ENCODE data around the gene PAX6. TPM values are rescaled to one million over a fixed set of nuclear protein-coding genes. Genes with fewer than 3 reads are reported as not detected.

Gene PAX6
- total RNA-seq, 1 experiment from 2014 or later, result 22.4 TPM

GRCh38 chr11:31802000-31802551, 9.0 kb downstream of the PAX6 start:
- H3K4me1 ChIP-seq (ENCODE audit: insufficient read depth, low read length, poor library complexity, severe bottlenecking), result no peaks in the 10 kb centered on the region
- H3K36me3 ChIP-seq (ENCODE audit: insufficient read depth, low read length, poor library complexity, severe bottlenecking), result peaks cover 9% of the 10 kb centered on the region
- BruUV-seq (replicated peaks), result no TSS peak
- ChIA-PET POLR2A (ENCODE audit: low non-redundant PET) (interaction anchor here (0.6 kb wide), 1 partner anchor 261 kb away, joined by 5 read pairs; no protein-coding TSS in a partner anchor), CTCF (no interaction called here)
- intact Hi-C loops (cut with micrococcal nuclease; ENCODE audit: unreplicated experiment), result no loop called here
- H3K9me3 ChIP-seq (ENCODE audit: low read depth, low read length, poor library complexity, severe bottlenecking), result no peaks in the 10 kb centered on the region
- no peak overlapping the region for H3K27ac ChIP-seq (ENCODE audit: low read depth, low read length, poor library complexity, severe bottlenecking)
- TF ChIP-seq CTCF (conservative IDR thresholded peaks at IDR 0.05; ENCODE audit: low read depth, low read length) (no peak), EZH2 (IDR thresholded peaks at IDR 0.05; ENCODE audit: borderline replicate concordance, low read depth, low read length, poor library complexity, severe bottlenecking) (peak; percentile 69)
- H3K27me3 ChIP-seq (replicated peaks; ENCODE audit: insufficient read depth, low read depth, low read length, poor library complexity), result peaks cover 97% of the 10 kb centered on the region
- DNase-seq (ENCODE audit: low spot score), result no peak
- no peak overlapping the region for H3K4me3 ChIP-seq (ENCODE audit: low read depth, low read length, poor library complexity, severe bottlenecking)

GRCh38 chr11:31801298-31801702, 9.8 kb downstream of the PAX6 start:
- BruUV-seq (replicated peaks), result no TSS peak
- CTCF ChIA-PET, result no interaction called here
- peaks cover 90% of the 10 kb centered on the region for H3K27me3 ChIP-seq (replicated peaks; ENCODE audit: insufficient read depth, low read depth, low read length, poor library complexity)
- no peak overlapping the region for H3K4me3 ChIP-seq (ENCODE audit: low read depth, low read length, poor library complexity, severe bottlenecking)
- peaks cover 9% of the 10 kb centered on the region for H3K36me3 ChIP-seq (ENCODE audit: insufficient read depth, low read length, poor library complexity, severe bottlenecking)
- POLR2A ChIA-PET (ENCODE audit: low non-redundant PET), result no interaction called here
- no peak for TF ChIP-seq EZH2 (IDR thresholded peaks at IDR 0.05; ENCODE audit: borderline replicate concordance, low read depth, low read length, poor library complexity, severe bottlenecking)
- no peak for TF ChIP-seq CTCF (conservative IDR thresholded peaks at IDR 0.05; ENCODE audit: low read depth, low read length)
- no peak overlapping the region for H3K27ac ChIP-seq (ENCODE audit: low read depth, low read length, poor library complexity, severe bottlenecking)
- no peak for DNase-seq (ENCODE audit: low spot score)
- intact Hi-C loops (cut with micrococcal nuclease; ENCODE audit: unreplicated experiment), result no loop called here
- no peaks in the 10 kb centered on the region for H3K4me1 ChIP-seq (ENCODE audit: insufficient read depth, low read length, poor library complexity, severe bottlenecking)
- H3K9me3 ChIP-seq (ENCODE audit: low read depth, low read length, poor library complexity, severe bottlenecking), result no peaks in the 10 kb centered on the region

- POLR2A ChIA-PET (ENCODE audit: low non-redundant PET), result no interaction called here
- TF ChIP-seq EZH2 (IDR thresholded peaks at IDR 0.05; ENCODE audit: borderline replicate concordance, low read depth, low read length, poor library complexity, severe bottlenecking) (no peak), CTCF (conservative IDR thresholded peaks at IDR 0.05; ENCODE audit: low read depth, low read length) (no peak)
- H3K4me1 ChIP-seq (ENCODE audit: insufficient read depth, low read length, poor library complexity, severe bottlenecking), result no peaks in the 10 kb centered on the region
- H3K27me3 ChIP-seq (replicated peaks; ENCODE audit: insufficient read depth, low read depth, low read length, poor library complexity), result peaks cover 83% of the 10 kb centered on the region
- no peak overlapping the region for H3K27ac ChIP-seq (ENCODE audit: low read depth, low read length, poor library complexity, severe bottlenecking)
- CTCF ChIA-PET, result no interaction called here
- BruUV-seq (replicated peaks), result no TSS peak
- DNase-seq (ENCODE audit: low spot score), result no peak
- no peak overlapping the region for H3K4me3 ChIP-seq (ENCODE audit: low read depth, low read length, poor library complexity, severe bottlenecking)
- intact Hi-C loops (cut with micrococcal nuclease; ENCODE audit: unreplicated experiment), result no loop called here
- H3K36me3 ChIP-seq (ENCODE audit: insufficient read depth, low read length, poor library complexity, severe bottlenecking), result peaks cover 9% of the 10 kb centered on the region
- H3K9me3 ChIP-seq (ENCODE audit: low read depth, low read length, poor library complexity, severe bottlenecking), result no peaks in the 10 kb centered on the region
These were observed 10.5 kb downstream of the PAX6 start for GRCh38 chr11:31800398-31801265.
